ENCODE results near the gene RSPH1. TPM values are rescaled to one million over a fixed set of nuclear protein-coding genes. Genes with fewer than 3 reads are reported as not detected.

RSPH1 gene
- total and polyA plus RNA-seq, 12 donors = 0.13 to 5.8 (median 0.87) TPM; not detected in 2

- intact Hi-C loops (cut with DNase I) = no loop called here
- TF ChIP-seq POLR2A (IDR thresholded peaks at IDR 0.05) = no peak
- no peak for TF ChIP-seq CTCF (IDR thresholded peaks at IDR 0.05)
These were observed 56.5 kb downstream of the RSPH1 start for GRCh38 chr21:42439284-42440186.

GRCh38 chr21:42438316-42439205 lies 57.5 kb downstream of the RSPH1 start:
- Histone ChIP-seq H3K9me3 (replicated peaks in 1 of 3) (no peaks in the 10 kb centered on the region), H3K36me3 (replicated peaks in 1 of 2) (no peaks in the 10 kb centered on the region), H3K27me3 (no peaks in the 10 kb centered on the region), H3K27ac (no peak overlapping the region), H3K4me1 (replicated peaks in 1 of 2) (no peaks in the 10 kb centered on the region), H3K4me3 (no peak overlapping the region)
- WGBS, 4 donors = 84 to 92% (median 85%) methylated on average over 25 of the region's 25 CpGs
- intact Hi-C loops (cut with DNase I) = no loop called here
- TF ChIP-seq POLR2A (IDR thresholded peaks at IDR 0.05) (no peak), CTCF (IDR thresholded peaks at IDR 0.05) (no peak)
- no peak for DNase-seq

More at GRCh38 chr21:42439284-42440186, 56.5 kb downstream of the RSPH1 start:
- 79 to 83% (median 81%) methylated on average over 17 of the region's 17 CpGs for WGBS, 4 donors
- Histone ChIP-seq H3K36me3 (replicated peaks in 1 of 2) (no peaks in the 10 kb centered on the region), H3K4me1 (replicated peaks in 1 of 2) (no peaks in the 10 kb centered on the region), H3K9me3 (replicated peaks in 1 of 3) (no peaks in the 10 kb centered on the region), H3K27me3 (no peaks in the 10 kb centered on the region), H3K27ac (no peak overlapping the region), H3K4me3 (no peak overlapping the region)
- no peak for DNase-seq

- Histone ChIP-seq H3K27me3 (no peaks in the 10 kb centered on the region), H3K9me3 (replicated peaks in 1 of 3) (no peaks in the 10 kb centered on the region), H3K36me3 (replicated peaks in 1 of 2) (no peaks in the 10 kb centered on the region), H3K4me1 (replicated peaks in 1 of 2) (no peaks in the 10 kb centered on the region), H3K27ac (no peak overlapping the region), H3K4me3 (no peak overlapping the region)
- intact Hi-C loops (cut with DNase I) = no loop called here
- WGBS, 4 donors = 55 to 80% (median 56%) methylated on average over 2 to 8 of the region's 8 CpGs
- peak in 1 of 7 donors; percentile 6 for DNase-seq
- no peak for TF ChIP-seq CTCF (IDR thresholded peaks at IDR 0.05)
- TF ChIP-seq POLR2A (IDR thresholded peaks at IDR 0.05) = no peak
These were observed 58.2 kb downstream of the RSPH1 start for GRCh38 chr21:42437786-42438185.

- Histone ChIP-seq H3K27me3 (no peaks in the 10 kb centered on the region), H3K4me3 (no peak overlapping the region), H3K4me1 (replicated peaks in 1 of 2) (no peaks in the 10 kb centered on the region), H3K36me3 (replicated peaks in 1 of 2) (no peaks in the 10 kb centered on the region), H3K27ac (no peak overlapping the region), H3K9me3 (replicated peaks in 1 of 3) (no peaks in the 10 kb centered on the region)
- TF ChIP-seq CTCF (IDR thresholded peaks at IDR 0.05) (no peak), POLR2A (IDR thresholded peaks at IDR 0.05) (no peak)
- intact Hi-C loops (cut with DNase I) = no loop called here
- no peak for DNase-seq
These were observed 59.1 kb downstream of the RSPH1 start for GRCh38 chr21:42436914-42437313.
